Cortex of kidney (tissue), 1 donor: ENCODE data around the gene CNDP2.
"Not testable (repeated sequence)": the region's sequence is repeated elsewhere in the genome, so short reads cannot be mapped to it uniquely, and the experiment has no call there.

Source experiments
- DNase-seq: peaks from one replicate; lab custom pipeline; 2025; lab: John Stamatoyannopoulos, UW

CNDP2 gene

DNA sequence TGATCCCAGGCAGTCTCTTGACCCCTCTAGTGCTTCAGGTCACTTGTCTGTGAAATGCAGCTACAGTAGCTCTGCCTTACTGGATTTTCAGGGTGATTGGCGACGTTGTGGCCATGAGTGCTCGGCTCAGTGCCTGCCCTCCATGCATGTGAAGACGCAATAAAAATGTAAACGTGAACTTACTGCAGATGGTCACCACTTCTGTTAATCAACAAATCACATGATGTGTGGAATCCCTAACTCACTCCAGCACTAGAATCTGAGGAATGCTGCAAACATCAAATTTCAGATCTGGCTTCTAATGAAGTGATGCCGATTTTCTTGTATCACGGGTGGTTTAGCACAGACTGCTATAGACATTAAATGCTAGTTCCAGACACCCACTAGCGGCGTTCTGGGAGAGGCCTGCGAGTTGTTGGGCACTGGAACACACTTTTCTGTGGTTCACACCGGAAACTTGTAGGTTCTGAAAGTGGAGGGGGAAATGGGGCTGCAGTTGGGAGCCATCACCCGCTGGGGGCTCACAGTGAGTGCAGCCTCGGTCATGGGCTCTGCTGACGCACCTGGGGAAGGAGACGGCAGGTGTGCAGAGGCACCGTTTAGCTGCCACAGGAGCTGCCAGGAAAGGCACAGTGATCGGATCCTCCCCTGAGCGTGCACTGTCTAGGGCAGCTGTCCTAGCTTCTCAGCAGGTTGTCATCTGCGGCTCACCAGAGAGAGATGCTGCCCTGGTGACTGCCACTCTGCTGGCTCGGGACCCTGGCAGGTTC, 44.7 kb downstream of the CNDP2 start:
- DNase-seq = no peak

DNA sequence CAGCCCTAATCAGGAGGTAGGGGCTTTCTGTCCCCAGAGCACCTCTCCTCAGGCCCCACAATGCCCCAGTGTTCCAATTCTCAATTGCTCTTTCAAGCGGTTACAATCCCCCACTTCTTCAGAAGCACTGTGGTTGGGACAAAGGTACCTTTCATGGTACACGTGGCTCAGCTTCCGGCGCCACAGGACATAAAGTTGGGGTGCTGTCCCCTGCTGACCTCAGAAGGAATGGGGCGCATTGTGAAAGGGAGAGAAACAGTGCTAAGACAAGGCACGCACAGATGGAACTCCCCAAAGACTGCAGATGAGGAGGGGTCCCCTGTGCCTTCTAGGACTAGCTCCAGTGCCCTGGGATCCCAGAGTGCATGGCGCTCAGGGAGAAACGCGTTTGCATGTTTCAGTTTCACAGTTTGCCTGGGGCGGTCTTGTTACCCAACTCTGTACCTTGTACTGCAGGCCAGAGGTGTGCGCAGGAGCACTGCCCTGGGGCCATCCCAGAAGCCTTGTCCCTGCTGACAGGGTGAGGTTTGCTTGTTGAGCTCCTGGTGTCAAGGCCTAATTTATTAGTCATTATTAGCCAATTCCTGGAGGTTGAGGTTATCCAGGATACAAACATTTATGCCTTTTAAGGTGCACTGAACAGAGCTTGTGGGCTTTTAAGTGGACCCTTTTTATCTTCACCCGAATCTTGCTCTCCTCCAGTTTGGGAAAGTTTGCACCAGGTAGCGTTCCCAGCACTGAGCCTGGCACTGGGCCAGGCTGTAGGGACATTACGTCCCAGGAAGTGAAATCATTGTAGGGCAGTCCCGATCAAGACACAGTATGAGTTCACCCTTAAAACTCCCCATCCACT, 45.8 kb downstream of the CNDP2 start:
- no peak for DNase-seq

DNA sequence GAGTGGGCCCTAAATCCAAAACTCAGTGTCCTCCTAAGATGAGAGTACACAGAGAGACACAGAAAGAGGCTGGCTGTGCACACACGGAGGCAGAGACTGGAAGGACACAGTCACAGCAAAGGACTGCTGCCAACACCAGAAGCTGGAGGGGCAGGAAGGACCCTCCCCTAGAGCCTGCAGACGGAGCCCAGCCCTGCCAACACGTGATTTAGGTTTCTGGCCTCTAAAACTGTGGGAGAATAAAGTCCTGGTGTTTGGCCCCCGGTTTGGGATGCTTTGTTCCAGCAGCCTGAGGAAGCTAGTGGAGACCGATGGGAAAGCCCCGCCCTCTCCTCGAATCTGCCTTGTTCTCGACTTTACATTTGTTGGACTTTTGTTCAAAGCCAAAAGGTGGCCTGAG, 48.7 kb downstream of the CNDP2 start:
- DNase-seq = no peak

DNA sequence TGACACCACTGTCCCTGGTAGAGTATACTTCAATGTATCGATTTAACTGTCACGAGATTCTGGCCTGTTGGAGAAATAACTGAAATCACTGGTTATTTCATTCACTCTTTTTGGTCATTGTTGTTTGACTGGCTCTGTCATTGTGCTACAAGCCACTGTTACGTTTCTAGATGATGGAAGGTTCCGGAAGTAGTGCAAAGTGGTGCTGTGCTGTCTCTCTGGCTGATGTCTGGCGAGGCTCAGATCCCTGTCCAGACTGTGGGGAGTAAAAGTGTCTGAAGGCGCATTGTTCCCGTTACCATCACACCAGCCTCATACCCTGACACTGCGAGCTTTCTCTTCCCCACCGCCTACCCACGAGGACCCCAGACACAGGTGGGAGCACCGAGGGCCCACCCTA, 49.8 kb downstream of the CNDP2 start:
- no peak for DNase-seq

DNA sequence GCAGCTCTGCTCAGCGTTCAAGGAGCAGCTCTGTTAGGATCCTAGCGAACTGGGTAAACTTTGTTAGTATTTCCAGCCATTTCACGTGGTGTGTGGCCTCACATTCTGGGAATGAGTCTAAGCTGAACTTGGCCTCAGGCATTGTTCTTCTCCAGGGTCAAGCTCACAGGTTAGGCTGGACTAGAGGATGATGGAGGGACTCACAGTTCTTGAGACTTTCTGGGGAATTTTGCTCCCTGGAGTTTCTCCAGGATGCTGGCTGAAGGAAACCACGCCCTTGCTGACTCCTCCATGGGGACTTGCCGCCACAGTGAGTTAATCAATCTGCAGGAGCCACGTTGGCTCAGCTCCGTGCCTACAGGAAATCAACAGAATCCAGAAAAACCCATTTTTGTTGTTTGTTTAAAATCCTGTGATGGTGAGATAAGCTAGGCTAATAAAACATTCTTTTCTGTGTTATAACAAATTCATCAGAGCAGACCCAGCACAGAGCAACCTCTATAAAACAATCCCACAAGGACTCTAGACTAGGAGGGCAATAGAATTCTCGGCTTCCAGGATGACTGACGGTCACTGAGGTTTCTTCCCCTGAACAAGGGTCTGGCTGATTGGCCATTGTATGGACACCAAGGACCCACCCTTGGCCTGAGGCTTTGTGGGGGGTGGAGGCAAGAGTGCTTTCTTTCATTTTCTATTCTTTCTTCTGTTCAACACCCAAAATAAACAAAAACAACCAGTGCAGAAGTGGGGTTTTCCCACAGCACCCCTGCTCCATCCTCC, 50.8 kb downstream of the CNDP2 start:
- no peak for DNase-seq

DNA sequence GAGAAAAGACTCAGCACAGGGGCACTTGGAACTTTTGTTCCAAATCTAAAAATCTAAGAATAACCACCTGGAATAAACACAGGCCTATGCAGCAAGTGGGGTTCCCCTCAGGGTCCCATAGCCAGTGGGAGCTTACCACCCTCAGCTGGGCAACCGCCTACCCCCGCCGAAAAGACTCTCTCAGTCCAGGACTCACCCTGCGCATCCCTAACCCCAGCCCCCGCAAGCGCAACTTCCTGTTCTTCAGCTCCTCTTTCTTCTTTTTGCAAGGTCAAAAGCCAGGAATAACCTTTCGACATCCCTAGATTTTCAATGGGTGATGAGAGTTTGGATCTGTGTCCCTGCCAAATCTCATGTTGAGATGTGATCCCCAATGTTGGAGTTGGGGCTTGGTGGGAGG, 51.7 kb downstream of the CNDP2 start:
- no peak for DNase-seq

DNA sequence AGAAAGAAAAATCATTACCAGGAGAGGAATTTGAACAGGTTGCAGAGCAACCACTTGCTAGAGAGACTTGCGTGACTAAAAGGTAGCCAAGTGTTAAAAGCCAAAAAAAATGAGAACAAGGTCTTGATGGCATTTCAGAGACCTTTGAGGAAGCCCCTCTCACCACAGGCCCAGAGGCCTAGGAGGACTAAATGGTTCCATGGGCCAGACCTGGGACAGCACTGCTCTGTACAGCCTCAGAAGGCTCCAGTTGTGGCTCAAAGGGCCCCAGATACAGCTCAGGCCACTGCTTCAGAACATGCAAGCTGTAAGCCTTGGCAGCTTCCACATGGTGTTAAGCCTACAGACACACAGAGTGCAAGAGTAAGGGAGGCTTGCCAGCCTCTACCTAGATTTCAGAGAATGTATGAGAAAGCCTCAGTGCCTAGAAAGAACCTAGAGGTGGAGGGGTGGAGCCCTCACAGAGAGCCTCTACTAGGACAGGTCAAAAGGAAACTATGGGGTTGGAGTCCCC, 53.5 kb downstream of the CNDP2 start:
- DNase-seq = no peak

DNA sequence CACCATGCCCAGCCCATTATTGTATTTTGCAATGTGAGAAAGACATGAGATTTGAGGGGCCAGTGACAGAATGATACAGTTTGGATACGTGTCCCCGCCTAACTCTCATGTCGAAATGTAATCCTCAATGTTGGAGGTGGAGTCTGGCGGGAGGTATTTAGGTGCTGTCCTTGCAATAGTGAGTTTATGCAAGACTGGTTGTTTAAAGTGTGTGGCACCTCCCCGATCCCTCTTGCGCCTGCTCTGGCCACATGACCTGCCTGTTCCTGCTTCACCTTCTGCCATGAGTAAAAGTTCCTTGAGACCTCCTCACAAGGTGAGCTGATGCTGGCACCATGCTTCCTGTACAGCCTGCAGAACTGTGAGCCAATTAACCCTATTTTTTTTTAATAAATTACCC, 54.7 kb downstream of the CNDP2 start:
- no peak for DNase-seq

DNA sequence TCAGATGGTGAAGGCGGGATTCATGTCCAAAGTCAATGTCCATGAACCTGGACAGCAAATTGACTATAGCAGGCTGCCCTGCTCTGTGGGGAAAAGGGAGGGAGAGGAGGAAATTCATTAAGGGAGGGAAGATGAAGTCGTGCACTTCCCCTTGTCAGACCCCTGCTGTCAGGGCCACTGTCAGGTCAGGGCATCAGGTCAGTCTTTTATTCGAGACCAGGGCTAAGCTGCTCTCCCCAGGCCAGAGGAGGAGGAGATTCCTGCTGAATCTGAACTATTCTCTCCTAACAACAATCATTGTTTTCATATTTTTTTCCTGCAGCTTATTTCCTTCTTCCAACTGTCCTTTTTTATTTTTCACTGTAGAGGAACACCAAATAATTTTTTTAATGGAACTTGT, 55.3 kb downstream of the CNDP2 start:
- DNase-seq = no peak

DNA sequence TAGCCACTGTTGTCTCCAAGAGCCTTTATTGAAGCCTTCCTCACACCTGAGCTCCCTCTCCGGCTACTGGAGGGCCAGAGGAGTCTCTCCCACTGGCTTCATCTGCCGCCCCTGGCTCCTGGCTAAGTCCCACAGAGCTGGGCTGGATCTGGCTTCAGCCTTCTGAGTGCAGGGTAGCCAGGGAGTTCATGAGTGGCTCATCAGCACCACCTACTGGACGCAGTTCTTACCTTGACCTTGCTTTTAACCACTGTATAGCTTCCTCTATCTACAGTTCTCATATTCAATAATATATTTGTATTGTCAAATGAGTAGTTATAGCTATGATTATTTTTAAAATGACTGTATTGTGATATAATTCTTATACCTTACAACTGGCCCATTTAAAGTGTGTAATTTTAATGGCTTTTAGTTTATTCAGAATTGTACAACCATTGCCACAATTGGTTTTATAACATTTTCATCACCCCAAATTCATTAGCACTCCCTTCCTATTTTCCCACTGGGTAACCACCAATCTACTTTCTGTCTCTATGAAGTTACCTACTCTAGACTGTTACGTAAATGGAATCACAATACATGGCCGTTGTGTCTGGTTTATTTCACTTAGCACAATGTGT, 55.9 kb downstream of the CNDP2 start:
- DNase-seq = no peak

DNA sequence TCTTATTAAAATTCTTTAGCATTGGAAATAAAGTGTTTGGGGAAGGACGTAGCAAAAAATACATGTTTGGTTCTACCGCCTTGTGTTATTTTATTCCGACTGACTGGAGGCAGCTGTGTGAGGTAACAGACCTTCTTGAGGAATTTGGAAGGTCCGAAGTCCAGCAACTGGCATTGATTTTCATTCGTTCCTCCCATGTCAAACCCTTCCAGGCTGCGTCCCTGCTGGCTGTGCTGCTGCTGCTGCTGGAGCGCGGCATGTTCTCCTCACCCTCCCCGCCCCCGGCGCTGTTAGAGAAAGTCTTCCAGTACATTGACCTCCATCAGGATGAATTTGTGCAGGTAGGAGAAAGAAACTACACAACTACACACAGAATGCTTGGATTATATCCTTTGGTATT, 60.0 kb downstream of the CNDP2 start:
- DNase-seq = no peak

DNA sequence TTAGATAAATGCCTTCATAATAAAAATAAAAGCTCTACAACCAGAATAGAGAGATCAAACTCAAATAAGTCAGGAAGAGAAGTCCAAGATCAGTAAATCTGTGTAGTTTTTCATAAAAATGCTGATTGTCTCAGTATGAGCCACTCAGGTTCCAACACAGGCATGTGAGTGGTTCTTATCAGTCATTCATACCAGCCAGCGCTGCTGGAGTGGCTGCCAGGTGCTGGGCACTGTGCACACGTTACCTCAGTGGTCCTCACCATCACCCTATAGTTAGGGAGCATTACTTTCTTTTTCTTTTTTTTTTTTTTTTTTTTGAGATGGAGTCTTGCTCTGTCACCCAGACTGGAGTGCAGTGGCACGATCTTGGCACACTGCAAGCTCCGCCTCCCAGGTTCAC, 61.9 kb downstream of the CNDP2 start:
- DNase-seq = no peak

DNA sequence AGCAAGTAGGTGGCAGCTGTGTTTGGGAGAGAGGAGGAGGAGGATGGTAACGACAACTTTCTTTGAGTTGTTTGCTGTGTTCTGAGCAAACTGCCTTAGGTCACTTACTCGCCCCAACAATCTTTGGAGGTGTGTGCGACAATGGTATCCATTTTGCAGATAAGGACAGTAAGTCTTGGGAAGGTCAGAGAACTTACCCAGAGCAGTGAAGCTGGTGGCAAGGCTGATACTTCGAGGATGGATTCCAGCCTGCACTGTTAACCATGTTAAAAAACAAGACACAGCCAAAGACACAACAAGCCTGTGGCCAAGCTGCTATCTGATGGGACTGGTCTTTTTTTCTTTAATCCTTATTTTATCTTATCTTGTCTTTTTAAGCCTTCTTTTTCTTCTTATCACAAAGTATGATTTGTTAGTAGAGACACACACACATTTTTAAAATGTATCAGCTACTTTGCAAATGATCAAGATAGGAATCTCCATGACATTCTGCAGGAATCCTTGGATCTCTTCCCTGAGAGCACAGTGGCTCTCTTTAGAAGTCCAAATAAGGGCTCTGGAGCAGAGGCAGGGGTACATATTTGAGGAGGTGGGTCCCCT, 66.1 kb downstream of the CNDP2 start:
- DNase-seq = no peak

DNA sequence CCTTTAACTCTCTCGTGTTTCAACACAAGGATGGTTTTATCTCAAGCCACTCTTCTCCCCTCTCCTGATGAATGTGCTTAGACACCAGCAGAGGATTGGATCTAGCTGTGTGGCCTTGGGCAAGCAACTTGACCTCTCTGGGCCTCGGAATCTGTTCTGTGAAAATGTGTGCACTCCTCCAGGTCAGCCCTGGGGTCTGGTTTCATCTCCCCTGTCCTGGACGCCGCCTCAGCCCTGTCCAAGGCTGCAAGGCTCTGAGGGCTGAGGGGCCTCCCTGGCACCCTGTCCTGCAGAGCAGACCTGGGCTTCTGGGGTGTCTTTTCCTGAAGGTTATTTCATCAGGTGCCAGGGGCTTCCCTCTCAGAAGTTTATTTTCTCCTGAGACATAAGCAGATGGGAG, 66.6 kb downstream of the CNDP2 start:
- no peak for DNase-seq

DNA sequence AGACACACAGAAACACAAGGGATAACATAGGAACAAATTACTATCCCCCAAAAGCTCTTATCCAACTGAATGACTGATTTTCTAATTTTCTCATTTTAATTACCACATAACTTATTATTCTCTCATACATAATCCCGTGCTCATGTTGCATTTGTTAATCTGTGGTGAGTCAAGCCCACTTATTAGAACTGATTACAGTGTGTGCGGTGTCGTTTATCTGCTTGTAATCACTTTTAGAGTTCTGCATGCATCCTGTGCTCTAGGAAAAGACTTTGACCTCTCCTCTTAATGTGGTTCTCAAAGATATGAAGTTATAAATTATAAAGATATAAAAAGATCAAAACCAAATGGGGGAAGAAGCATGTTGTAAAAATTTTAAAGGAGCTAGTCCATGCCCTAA, 67.8 kb downstream of the CNDP2 start:
- no peak for DNase-seq

DNA sequence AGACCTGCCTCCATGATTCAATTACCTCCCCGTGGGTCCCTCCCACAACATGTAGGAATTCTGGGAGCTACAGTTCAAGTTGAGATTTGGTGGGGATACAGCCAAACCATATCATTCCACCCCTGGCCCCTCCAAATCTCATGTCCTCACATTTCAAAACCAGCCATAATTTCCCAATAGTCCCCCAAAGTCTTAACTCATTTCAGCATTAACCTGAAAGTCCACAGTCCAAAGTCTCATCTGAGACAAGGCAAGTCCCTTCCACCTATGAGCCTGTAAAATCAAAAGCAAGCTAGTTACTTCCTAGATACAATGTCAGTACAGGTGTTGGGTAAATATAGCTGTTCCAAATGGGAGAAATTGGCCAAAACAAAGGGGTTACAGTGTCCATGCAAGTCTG, 69.0 kb downstream of the CNDP2 start:
- not testable (repeated sequence) for DNase-seq

DNA sequence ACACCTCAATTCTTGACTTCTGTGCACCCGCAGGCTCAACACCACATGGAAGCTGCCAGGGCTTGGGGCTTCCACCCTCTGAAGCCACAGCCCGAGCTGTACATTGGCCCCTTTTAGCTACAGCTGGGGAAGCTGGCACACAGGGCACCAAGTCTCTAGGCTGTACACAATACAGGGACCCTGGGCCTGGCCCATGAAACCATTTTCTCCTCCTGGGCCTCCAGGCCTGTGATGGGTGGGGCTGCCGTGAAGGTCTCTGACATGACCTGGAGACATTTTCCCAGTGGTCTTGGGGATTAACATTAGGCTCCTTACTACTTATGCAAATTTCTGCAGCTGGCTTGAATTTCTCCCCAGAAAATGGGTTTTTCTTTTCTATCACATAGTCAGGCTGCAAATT, 69.8 kb downstream of the CNDP2 start:
- not testable (repeated sequence) for DNase-seq

DNA sequence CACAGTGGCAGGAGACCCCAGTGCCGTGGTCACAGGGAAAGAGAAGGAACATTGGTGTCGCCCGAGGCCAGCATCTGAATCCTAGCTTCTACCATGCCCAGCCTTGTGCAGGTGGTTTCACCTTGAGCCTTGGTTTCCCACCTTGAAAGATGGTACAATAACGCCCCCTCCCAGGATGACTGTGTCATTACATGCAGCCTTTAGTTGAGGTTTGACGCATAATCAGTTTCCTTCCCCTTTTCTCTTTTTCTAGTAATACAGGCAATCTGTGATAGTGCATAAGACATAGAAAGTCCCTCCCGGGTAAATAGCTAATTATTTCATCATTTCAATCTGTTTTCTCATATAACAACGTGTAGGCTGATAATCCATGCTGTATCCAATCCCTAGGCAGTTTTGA, 71.7 kb downstream of the CNDP2 start:
- DNase-seq = no peak

DNA sequence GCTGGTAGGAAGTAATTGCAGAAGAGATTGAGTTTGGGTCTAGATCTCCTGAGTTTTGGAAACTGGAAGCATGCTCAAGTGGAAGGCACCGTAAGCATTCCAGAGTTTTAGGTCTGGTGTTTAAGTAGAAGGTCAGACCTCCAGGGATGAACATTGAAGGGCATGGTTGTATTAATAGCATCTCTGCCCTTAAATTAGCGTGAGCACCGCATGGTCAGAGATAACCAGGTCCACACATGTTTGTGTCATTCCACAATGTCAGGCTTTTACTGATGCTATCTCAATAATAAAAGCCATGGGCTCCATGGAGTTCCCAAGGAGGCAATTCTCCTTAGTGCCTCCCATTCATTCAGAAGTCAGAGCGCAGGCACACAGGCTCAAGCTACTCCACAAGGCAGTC, 73.2 kb downstream of the CNDP2 start:
- no peak for DNase-seq

DNA sequence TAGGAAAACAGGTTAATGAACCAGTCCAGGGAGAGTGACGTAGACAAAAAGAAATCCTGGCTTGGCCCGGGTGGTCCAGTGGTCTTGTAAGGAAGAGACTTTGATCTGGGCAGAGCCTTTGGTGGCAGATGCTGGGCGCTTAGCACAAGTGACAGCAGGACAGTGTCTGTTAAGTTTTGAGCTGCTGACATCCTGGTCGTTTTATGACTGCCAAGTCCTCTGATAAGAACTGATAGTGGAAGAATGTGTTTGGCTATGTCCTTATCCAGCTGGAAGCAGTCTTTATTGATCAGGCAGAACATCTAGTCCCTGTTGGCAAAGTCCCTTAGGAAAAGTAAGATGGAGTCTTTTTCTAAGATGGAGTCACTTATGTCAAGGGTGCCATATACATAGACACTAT, 74.1 kb downstream of the CNDP2 start:
- DNase-seq = no peak

DNA sequence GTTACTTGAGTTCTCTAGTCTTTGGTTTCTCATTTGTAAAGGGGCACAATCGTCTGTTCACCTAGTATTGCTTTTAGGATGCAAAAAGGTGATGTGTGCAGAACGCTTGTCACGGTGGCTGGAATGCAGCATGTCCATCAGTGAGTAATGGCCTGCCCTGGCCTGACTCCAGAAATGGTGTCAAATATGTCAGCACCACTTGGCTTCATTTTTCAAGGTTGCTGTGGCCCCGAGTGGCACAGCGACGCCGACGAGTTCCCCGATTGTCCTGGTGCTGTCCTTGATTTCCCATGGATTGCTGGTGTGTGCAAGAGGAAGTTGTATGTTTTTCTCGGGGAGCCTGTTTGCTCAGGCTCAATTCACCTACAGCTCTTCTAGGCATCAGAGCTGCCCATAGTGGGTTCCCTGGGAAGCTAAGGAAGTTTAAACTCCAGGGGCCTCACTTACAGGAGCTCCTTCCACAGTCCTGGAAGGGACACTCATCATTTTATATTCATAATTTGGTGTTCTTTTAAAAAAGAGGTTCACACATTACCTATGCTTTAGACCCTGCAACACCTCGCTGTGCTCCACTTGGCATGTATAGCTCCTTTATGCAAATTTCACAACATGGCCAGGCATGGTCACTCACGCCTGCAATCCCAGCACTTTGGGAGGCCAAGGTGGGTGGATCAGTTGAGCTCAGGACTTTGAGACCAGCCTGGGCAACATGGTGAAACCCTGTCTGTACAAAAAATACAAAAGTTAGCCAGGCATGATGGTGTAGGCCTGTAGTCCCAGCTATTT, 75.9 kb downstream of the CNDP2 start:
- DNase-seq = no peak
